Esophagus muscularis mucosa (tissue), 4 donors: ENCODE results near the gene ZBTB47. TPM values are rescaled to one million over a fixed set of nuclear protein-coding genes. Genes with fewer than 3 reads are reported as not detected.

Experiments used
- DNase-seq: peaks from one replicate; pipeline ENCODE4 v3.0.0-alpha.2; 2017; ENCODE audit errors: extremely low spot score
- H3K27ac ChIP-seq, 4 donors: fragments of 200-600 bp; sonication (generic); replicated peaks in 1 of 4; 1 replicate in 3 of 4; 2 replicates in 1 of 4; pipeline ENCODE4 v1.5.1; 2016 to 2019; ENCODE audit warnings: mild to moderate bottlenecking in 1 of 4
- H3K27me3 ChIP-seq, 4 donors: fragments of 200-600 bp; sonication (generic); one replicate each; pipeline versions ENCODE4 v1.5.1 to v1.6.0; 2016 to 2019
- H3K36me3 ChIP-seq, 4 donors: fragments of 200-600 bp; sonication (generic); one replicate each; pipeline ENCODE4 v1.5.1; 2016 to 2019
- H3K4me1 ChIP-seq, 4 donors: fragments of 200-600 bp; sonication (generic); one replicate each; pipeline ENCODE4 v1.5.1; 2016 to 2019
- H3K4me3 ChIP-seq, 4 donors: fragments of 200-600 bp; sonication (generic); 1 replicate in 2 of 4; 2 replicates in 2 of 4; pipeline ENCODE4 v1.5.1; 2016 to 2019; ENCODE audit warnings: mild to moderate bottlenecking in 4 of 4, moderate library complexity in 1 of 4
- H3K9me3 ChIP-seq, 4 donors: fragments of 200-600 bp; sonication (generic); 1 replicate in 3 of 4; 2 replicates in 1 of 4; pipeline ENCODE4 v1.5.1; 2016 to 2019
- EP300 ChIP-seq: sonication (generic); formaldehyde crosslinking; IDR thresholded peaks from one replicate; pipeline ENCODE4 v1.6.1; 2017; ENCODE audit warnings: antibody characterized with exemption
- POLR2A ChIP-seq: fragments of 450-650 bp; IDR thresholded peaks from one replicate; pipeline ENCODE4 v1.6.1; 2017; ENCODE audit warnings: antibody characterized with exemption, moderate library complexity, mild to moderate bottlenecking, low read depth
- POLR2AphosphoS5 ChIP-seq, 2 donors: sonication (generic); formaldehyde crosslinking; IDR thresholded peaks; one replicate each; pipeline ENCODE4 v1.6.1; 2017; ENCODE audit warnings: antibody characterized with exemption in 2 of 2
- WGBS: methylation state at CpG from one replicate; pipeline ENCODE4 v1.1.5; 2018; 5-methylcytosine and 5-hydroxymethylcytosine counted together
- intact Hi-C: fragments of 100-400 bp; cut with DNase I; formaldehyde crosslinking; loops from one replicate; pipeline ENCODE4 v1.15.1; 2023
- total RNA-seq, 4 donors: library from RNA; depleted of rRNA; stranded (reverse); fragments of >200 nt; gene quantifications; one replicate each; pipeline versions ENCODE4 v1.1.0 to v1.2.1, GENCODE V29; 2016
- TF ChIP-seq, protein P1 (sequence below), 3 experiments: fragments of 200-600 bp in 2 of 3; fragments of 450-650 bp in 1 of 3; sonication (generic) in 2 of 3; IDR thresholded peaks; one replicate each; pipeline ENCODE4 v1.5.1; 2017 to 2019; ENCODE audit warnings: antibody characterized with exemption in 3 of 3, mild to moderate bottlenecking in 2 of 3, moderate library complexity in 1 of 3

ZBTB47 gene
- total RNA-seq, 4 donors from 2014 or later = 75.4 to 137 (median 95.7) TPM

DNA sequence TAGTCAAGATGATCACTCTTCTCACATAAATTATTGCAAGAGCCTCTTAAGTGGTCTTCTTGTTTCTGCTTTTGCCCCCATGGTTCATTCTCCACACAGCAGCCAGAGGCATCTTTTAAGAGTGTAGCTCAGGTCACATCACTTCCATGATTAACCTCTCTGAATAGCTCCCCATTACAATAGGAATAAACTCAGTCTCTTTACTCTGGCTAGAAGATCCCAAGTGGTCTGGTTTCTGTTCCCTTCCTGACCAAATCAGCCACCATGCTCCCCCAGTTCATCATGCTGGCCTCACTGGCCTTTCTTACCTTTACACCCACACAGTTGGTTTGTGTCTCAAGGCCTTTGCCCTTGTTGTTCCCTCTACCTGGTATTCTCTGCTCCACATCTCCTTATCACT is 40.9 kb downstream of the ZBTB47 start:
- DNase-seq = no peak
- no peaks in the 10 kb centered on the region for H3K9me3 ChIP-seq
- intact Hi-C loops = no loop called here
- no peaks in the 10 kb centered on the region for H3K36me3 ChIP-seq
- no peak overlapping the region for H3K27ac ChIP-seq
- H3K27me3 ChIP-seq = no peaks in the 10 kb centered on the region
- TF ChIP-seq, protein P1, sequence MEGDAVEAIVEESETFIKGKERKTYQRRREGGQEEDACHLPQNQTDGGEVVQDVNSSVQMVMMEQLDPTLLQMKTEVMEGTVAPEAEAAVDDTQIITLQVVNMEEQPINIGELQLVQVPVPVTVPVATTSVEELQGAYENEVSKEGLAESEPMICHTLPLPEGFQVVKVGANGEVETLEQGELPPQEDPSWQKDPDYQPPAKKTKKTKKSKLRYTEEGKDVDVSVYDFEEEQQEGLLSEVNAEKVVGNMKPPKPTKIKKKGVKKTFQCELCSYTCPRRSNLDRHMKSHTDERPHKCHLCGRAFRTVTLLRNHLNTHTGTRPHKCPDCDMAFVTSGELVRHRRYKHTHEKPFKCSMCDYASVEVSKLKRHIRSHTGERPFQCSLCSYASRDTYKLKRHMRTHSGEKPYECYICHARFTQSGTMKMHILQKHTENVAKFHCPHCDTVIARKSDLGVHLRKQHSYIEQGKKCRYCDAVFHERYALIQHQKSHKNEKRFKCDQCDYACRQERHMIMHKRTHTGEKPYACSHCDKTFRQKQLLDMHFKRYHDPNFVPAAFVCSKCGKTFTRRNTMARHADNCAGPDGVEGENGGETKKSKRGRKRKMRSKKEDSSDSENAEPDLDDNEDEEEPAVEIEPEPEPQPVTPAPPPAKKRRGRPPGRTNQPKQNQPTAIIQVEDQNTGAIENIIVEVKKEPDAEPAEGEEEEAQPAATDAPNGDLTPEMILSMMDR (IDR thresholded peaks at IDR 0.05) = no peak
- no peak for TF ChIP-seq POLR2A
- no peak for TF ChIP-seq POLR2AphosphoS5 (IDR thresholded peaks at IDR 0.05)
- no peak for TF ChIP-seq EP300
- H3K4me3 ChIP-seq = no peak overlapping the region
- H3K4me1 ChIP-seq = no peaks in the 10 kb centered on the region

GRCh38 chr3:42696356-42697288 is 43.1 kb downstream of the ZBTB47 start:
- no peak overlapping the region for H3K4me3 ChIP-seq
- intact Hi-C loops = no loop called here
- WGBS = 75% methylated on average over 16 of the region's 19 CpGs
- no peaks in the 10 kb centered on the region for H3K36me3 ChIP-seq
- H3K27me3 ChIP-seq = no peaks in the 10 kb centered on the region
- no peaks in the 10 kb centered on the region for H3K9me3 ChIP-seq
- TF ChIP-seq EP300 (no peak), POLR2AphosphoS5 (IDR thresholded peaks at IDR 0.05) (no peak), POLR2A (no peak)
- TF ChIP-seq, protein P1 (IDR thresholded peaks at IDR 0.05) = no peak
- no peaks in the 10 kb centered on the region for H3K4me1 ChIP-seq
- no peak for DNase-seq
- no peak overlapping the region for H3K27ac ChIP-seq

GRCh38 chr3:42697289-42698051 is 44.0 kb downstream of the ZBTB47 start:
- Histone ChIP-seq H3K27me3 (peaks cover 0 to 7% (median 0%) of the 10 kb centered on the region in 4 donors), H3K4me1 (no peaks in the 10 kb centered on the region), H3K4me3 (no peak overlapping the region), H3K9me3 (no peaks in the 10 kb centered on the region), H3K27ac (no peak overlapping the region), H3K36me3 (no peaks in the 10 kb centered on the region)
- TF ChIP-seq POLR2A (no peak), EP300 (no peak), POLR2AphosphoS5 (IDR thresholded peaks at IDR 0.05) (no peak)
- TF ChIP-seq, protein P1 (IDR thresholded peaks at IDR 0.05) = no peak
- intact Hi-C loops = no loop called here
- no peak for DNase-seq
- 87% methylated on average over 12 of the region's 18 CpGs for WGBS

DNA sequence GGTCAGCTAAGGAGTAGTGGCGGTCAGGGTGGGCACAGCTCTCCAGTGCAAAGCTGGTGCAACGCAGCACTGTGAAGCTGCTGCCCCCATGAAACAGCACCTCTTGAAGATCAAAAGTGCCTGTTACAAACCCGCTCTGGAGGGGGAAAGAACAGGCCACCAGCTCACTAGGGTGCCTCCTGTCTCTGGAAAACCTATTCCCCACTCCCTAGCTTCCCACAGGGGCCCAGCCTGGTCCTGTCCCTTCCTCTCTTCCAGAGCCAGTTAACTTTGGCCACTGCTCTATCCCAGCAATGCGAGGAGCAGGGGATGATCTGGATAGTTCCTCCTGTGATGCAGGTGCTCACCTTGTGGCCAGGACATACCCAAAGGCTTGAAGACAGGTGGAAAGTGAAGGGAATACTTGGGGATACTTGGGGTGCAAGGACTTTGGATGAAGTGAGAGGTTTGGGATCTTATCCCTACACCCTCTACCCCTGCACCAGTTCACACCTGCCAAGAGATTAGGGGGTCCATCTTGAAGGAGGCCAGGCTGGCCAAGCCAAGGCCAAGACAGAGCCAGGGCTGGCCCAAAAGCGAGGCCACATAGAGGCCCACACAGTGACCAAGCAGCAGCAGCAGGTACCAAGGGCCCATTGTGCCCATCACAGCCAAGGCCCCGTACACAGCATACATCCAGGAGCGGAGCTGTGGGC is 44.9 kb downstream of the ZBTB47 start:
- Histone ChIP-seq H3K4me1 (peaks cover 0 to 4% (median 0%) of the 10 kb centered on the region in 4 donors), H3K4me3 (no peak overlapping the region), H3K36me3 (no peaks in the 10 kb centered on the region), H3K9me3 (no peaks in the 10 kb centered on the region), H3K27me3 (peaks cover 0 to 10% (median 0%) of the 10 kb centered on the region in 4 donors), H3K27ac (no peak overlapping the region)
- no peak for DNase-seq
- no peak for TF ChIP-seq POLR2AphosphoS5 (IDR thresholded peaks at IDR 0.05)
- TF ChIP-seq EP300 = no peak
- TF ChIP-seq, protein P1 (IDR thresholded peaks at IDR 0.05) = no peak
- no peak for TF ChIP-seq POLR2A
- 87% methylated on average over 7 of the region's 7 CpGs for WGBS
- intact Hi-C loops = no loop called here
